Tibial artery (tissue), 4 donors: Measurements from ENCODE around the gene C1QL4.

ENCODE experiments used
- DNase-seq, 2 donors: peaks; one replicate each; pipeline ENCODE4 v3.0.0-alpha.2; 2019
- H3K27ac ChIP-seq, 2 donors: fragments of 200-600 bp; sonication (generic) in 1 of 2; 1 replicate in 1 of 2; 2 replicates in 1 of 2; pipeline ENCODE4 v1.5.1; 2018 to 2019; ENCODE audit warnings: mild to moderate bottlenecking in 1 of 2
- H3K27me3 ChIP-seq, 2 donors: fragments of 200-600 bp; sonication (generic) in 1 of 2; one replicate each; pipeline versions ENCODE4 v1.5.1 to v1.6.0; 2016 to 2019
- H3K36me3 ChIP-seq, 3 donors: fragments of 200-600 bp; sonication (generic) in 2 of 3; one replicate each; pipeline ENCODE4 v1.5.1; 2016 to 2019; ENCODE audit warnings: mild to moderate bottlenecking in 2 of 3
- H3K4me1 ChIP-seq, 4 donors: fragments of 200-600 bp; sonication (generic) in 2 of 4; 1 replicate in 3 of 4; 2 replicates in 1 of 4; pipeline ENCODE4 v1.5.1; 2016 to 2019
- H3K4me3 ChIP-seq, 2 donors: fragments of 200-600 bp; sonication (generic) in 1 of 2; 1 replicate in 1 of 2; 2 replicates in 1 of 2; pipeline ENCODE4 v1.5.1; 2018 to 2019; ENCODE audit warnings: mild to moderate bottlenecking in 2 of 2
- H3K9me3 ChIP-seq, 3 donors: fragments of 200-600 bp; sonication (generic) in 1 of 3; one replicate each; pipeline ENCODE4 v1.5.1; 2016 to 2019
- CTCF ChIP-seq, 2 experiments: fragments of 200-600 bp in 1 of 2; fragments of 450-650 bp in 1 of 2; IDR thresholded peaks; one replicate each; pipeline ENCODE4 v1.5.1; 2017 to 2019; ENCODE audit warnings: antibody characterized with exemption in 2 of 2, mild to moderate bottlenecking in 1 of 2, moderate library complexity in 1 of 2
- intact Hi-C: fragments of 100-400 bp; cut with DNase I; formaldehyde crosslinking; loops from one replicate; pipeline ENCODE4 v1.15.0; 2023; ENCODE audit warnings: low total_unique reads

The C1QL4 gene

GRCh38 chr12:49347311-49348193 is 10.6 kb upstream of the C1QL4 start:
- peaks cover 3 to 88% of the 10 kb centered on the region in 2 donors for H3K27me3 ChIP-seq
- TF ChIP-seq CTCF (IDR thresholded peaks at IDR 0.05), result peak; percentile 82 to 92
- peaks cover 7 to 48% (median 43%) of the 10 kb centered on the region in 4 donors for H3K4me1 ChIP-seq
- DNase-seq, result peak in 1 of 2 donors; percentile 84
- intact Hi-C loops, result no loop called here
- peak overlapping the region in 1 of 2 donors; percentile 51 for H3K4me3 ChIP-seq
- H3K9me3 ChIP-seq, result no peaks in the 10 kb centered on the region
- no peak overlapping the region for H3K27ac ChIP-seq
- no peaks in the 10 kb centered on the region for H3K36me3 ChIP-seq

GRCh38 chr12:49346659-49347310 is 9.8 kb upstream of the C1QL4 start, which contains the start of gene DNAJC22:
DNAJC22 (plus strand) TSS chr12:49346888; CDS start chr12:49348873, 1,985 bp downstream.
- H3K4me3 ChIP-seq, result peak within 1 kb of the TSS; percentile 37 to 51
- no peaks in the 10 kb centered on the region for H3K9me3 ChIP-seq
- H3K27me3 ChIP-seq, result peaks cover 3 to 91% of the 10 kb centered on the region in 2 donors
- no peak for TF ChIP-seq CTCF (IDR thresholded peaks at IDR 0.05)
- intact Hi-C loops, result no loop called here
- H3K4me1 ChIP-seq, result peaks cover 7 to 55% (median 50%) of the 10 kb centered on the region in 4 donors
- H3K36me3 ChIP-seq, result no peaks in the 10 kb centered on the region
- no peak within 1 kb of the TSS for H3K27ac ChIP-seq
- DNase-seq, result peak in 1 of 2 donors; percentile 64

- no peak for TF ChIP-seq CTCF (IDR thresholded peaks at IDR 0.05)
- H3K4me1 ChIP-seq, result peaks cover 7 to 55% (median 50%) of the 10 kb centered on the region in 4 donors
- peak in 1 of 2 donors; percentile 53 for DNase-seq
- peak overlapping the region; percentile 37 to 51 for H3K4me3 ChIP-seq
- no peaks in the 10 kb centered on the region for H3K36me3 ChIP-seq
- H3K9me3 ChIP-seq, result no peaks in the 10 kb centered on the region
- intact Hi-C loops, result no loop called here
- H3K27ac ChIP-seq, result no peak overlapping the region
- H3K27me3 ChIP-seq, result peaks cover 3 to 84% of the 10 kb centered on the region in 2 donors
Observed at GRCh38 chr12:49345825-49346658, 9.1 kb upstream of the C1QL4 start.

- TF ChIP-seq CTCF (IDR thresholded peaks at IDR 0.05), result no peak
- DNase-seq, result peak in 1 of 2 donors; percentile 69
- Histone ChIP-seq H3K4me3 (peak overlapping the region; percentile 37 to 51), H3K9me3 (no peaks in the 10 kb centered on the region), H3K27me3 (peaks cover 3 to 78% of the 10 kb centered on the region in 2 donors), H3K27ac (no peak overlapping the region), H3K36me3 (no peaks in the 10 kb centered on the region), H3K4me1 (peaks cover 7 to 55% (median 50%) of the 10 kb centered on the region in 4 donors)
- intact Hi-C loops, result no loop called here
Observed at GRCh38 chr12:49345051-49345824, 8.2 kb upstream of the C1QL4 start.
